Activated naive CD4-positive, alpha-beta T cell (primary cell): ENCODE data around the gene PTPN20.
"Not testable (repeated sequence)": the region's sequence is repeated elsewhere in the genome, so short reads cannot be mapped to it uniquely, and the experiment has no call there.

Source experiments
- DNase-seq, 4 experiments: peaks; one replicate each; lab custom pipeline; 2025; lab: John Stamatoyannopoulos, UW

PTPN20 gene

DNA sequence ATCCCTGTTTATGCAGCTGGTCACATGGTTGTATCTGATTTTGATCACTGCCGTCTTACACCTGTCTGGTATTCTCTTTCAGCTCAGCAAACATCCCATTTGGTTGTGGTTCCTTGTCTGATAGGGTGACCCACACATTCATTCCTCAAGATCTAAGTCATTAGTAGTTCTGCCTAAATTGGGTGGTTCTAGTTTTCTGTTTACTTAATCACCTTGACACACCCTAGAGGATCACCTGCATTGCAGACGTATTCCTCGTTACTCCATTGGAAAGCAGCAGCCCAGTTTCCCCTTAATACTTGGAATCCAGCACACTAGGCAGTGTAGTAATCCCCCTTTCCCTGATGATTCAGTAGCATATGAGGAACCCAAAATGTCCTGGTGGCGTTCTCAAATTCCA, 41.3 kb downstream of the PTPN20 start:
- DNase-seq: not testable (repeated sequence)

DNA sequence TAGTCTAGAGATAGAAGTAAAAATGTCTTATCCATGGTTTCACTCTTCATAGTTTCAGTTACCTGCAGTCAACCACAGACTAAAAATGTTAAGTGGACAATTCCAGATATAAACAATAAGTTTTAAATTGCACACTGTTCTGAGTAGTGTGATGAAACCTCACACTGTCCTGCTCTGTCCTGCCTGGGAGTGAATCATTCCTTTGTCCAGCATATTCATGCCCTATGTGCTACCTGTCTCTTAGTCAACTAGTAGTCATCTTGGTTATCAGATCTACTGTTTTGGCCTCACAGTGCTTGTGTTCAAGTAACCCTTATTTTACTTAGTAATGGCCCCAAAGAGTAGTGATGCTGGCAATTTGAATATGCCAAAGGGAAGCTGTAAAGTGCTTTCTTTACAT, 49.5 kb downstream of the PTPN20 start:
- DNase-seq: not testable (repeated sequence)

DNA sequence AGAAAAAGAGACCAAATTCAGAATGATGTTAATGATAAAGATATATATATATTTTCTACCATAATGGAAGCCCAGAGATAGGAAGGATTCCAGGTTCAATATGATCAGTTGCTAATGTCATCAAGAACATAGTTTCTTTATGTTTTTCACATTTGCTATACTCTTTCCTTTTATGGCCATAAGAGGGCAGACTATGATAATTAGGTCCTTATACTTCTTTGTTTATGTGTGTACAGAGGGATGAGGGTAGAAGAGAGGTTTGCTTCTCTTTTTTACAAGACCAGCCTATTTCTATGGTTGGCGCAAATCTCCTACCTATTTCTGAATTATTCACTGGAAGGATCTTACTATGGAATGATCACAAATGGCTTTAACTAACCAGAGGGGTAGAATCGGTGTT, 52.1 kb downstream of the PTPN20 start:
- DNase-seq: not testable (repeated sequence)

DNA sequence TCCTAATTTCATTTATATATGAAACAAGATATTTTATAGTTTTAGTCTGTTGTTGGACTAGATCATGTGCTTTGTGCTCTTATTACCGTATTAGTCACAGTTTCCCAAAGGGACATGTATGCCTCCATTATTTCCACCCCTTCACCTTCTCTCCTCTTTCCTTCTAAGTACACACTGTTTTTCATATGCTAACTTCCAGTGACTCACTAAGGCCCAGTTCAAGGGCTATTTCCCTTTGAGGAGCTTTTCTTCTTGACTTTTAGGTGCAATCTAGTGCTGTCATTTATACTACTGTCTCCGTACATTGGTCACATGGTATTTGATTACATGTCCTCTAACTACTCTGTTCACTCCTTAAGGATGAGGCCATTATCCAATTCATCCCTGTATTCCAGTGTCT, 55.8 kb downstream of the PTPN20 start:
- not testable (repeated sequence) for DNase-seq

DNA sequence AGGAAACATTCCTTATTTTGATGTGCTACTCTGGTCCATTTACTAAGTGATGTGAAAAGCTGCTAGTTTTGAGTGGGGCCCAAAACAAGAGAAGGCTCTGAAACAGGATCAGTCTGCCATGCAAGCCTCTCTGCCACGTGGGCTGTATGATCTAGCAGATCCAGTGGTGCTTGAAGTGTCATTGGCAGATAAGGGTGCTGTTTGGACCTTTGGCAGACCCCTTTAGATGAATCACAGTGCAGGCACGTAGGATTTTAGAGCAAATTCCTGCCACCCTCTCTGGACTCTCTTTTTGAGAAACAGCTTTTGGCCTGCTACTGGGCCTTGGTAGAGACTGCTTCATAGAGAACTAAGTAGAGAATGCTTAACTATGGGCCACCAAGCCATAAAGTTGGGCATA, 69.0 kb downstream of the PTPN20 start:
- not testable (repeated sequence) for DNase-seq

DNA sequence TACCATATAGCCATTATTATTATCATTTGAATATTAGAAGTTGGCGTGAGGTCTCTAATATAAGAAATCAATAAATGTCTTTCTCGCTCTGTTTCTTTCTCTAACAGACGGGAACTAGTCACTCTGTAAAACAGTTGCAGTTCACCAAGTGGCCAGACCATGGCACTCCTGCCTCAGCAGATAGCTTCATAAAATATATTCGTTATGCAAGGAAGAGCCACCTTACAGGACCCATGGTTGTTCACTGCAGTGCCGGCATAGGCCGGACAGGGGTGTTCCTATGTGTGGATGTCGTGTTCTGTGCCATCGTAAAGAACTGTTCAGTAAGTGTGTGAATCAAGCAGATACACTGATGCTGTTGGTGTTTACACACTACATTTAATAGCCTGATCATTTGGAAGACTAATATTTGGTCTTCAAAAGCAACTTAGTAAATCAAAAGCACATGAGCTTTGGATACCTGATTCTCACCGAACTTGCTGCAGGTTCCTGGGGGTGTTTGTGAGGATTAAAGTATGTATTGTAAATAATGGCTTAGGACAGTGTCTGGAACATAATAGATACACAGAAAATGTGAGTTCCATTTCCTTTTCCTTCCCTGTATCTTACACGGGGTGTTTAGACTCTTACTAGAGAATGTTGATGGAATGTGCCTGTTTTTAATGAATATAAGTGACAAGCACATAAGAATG, 76.2 kb downstream of the PTPN20 start:
- DNase-seq: not testable (repeated sequence)

DNA sequence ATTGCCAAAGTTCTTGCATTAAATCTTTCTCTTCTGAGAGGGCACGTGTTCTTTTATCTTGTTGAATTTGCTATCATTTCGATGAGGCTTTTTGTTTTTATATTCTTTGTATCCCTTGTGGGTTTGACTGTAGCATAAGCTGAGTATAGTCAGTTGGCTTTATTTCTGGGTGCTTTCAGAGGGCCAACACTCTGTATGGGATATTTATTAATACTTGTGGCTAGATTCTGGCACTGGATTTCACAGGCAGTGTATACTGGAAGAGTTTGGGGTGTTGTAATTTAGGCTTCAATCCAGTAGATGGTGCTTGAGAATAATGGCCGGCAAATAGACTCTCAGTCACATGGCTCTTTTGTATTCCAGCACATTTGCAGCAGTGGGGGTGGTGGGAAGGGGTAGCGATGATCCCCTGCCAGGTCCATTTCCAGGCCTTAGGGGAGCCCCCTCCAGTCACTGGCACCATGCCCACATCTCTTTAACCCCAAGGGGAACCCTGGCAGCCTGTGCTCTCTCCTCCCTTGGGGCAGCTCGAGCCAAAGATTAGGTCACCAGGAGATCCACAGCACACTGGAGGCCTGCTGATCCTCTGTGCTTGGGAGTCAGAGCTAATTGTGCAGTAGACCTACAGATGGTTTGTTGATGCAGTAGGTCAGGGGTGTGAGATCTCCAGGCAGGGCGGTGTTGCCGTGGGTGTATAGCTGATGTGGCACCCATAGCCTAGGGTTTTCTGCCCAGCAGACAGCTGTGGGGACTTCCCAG, 81.8 kb downstream of the PTPN20 start:
- no peak for DNase-seq

DNA sequence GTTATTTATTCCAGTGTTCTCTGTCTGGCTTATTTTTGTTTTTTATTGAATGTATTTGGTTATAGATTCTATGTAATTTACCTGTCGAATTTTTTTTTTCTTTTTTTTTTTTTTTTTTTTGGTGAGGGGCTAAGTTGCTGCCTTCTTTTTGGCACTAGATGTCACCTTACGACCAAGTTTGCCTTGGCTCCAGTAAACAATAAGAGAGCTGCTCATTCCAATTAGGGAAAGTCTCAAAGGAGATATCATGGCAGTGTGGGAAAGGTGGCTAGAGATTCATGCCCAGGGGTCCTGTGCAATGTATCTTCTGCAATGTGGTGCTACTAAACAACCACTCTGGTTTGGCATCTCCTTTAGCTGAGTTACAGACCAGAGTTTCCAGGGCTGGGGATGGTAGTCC, 84.0 kb downstream of the PTPN20 start:
- DNase-seq: no peak

DNA sequence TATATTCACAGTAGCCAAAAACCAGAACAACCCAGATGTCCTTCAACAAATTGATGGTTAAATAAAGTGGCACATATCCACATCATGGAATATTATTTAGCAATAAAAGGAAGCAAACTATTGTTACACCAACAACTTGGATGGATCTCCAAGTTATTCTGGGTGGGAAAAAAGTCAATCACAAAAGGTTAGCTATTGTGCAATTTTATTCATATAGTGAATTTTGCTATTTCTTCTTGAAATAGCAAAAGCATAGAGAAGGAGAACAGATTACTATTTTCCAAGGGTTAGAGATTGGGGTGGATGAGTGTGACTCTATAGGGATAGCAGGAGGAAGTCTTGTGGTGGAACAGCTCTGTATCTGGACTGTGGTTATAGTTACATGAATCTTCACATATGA, 87.0 kb downstream of the PTPN20 start:
- no peak for DNase-seq

DNA sequence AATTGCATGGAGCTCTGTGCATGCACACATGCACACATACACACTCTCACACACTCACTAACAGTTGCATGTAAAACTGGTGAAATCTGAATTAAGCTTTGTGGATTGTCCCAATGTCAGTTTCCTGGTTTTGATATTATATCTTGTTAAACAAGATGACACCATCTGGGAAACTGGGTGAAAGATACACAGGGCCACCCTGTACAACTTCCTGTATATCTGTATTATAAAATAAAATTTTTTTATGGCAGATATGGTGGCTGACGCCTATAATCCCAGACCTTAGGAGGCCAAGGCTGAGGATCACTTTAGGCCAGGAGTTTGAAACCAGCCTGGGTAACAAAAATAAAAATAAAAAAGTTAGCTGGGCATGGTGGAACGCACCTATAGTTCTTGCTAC, 87.4 kb downstream of the PTPN20 start:
- DNase-seq: no peak

DNA sequence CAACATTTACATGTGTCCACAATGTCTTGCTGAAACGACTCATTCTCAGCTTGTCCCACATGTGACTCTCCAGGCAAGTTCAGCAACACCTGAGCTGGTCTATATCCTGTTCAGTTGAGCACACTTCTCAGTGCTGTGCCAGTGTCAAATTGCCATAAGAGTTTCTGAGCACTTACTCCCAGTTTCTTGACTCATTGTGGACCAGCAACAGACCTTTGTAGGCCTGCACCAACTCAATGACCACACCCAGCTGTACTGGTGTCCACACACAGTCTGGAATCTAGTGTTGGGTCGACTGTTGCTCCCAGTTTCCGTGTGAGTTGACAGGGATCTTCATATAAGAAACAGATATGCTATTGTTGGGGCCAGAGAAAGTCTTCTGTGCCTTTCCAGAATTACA, 88.0 kb downstream of the PTPN20 start:
- DNase-seq: no peak

DNA sequence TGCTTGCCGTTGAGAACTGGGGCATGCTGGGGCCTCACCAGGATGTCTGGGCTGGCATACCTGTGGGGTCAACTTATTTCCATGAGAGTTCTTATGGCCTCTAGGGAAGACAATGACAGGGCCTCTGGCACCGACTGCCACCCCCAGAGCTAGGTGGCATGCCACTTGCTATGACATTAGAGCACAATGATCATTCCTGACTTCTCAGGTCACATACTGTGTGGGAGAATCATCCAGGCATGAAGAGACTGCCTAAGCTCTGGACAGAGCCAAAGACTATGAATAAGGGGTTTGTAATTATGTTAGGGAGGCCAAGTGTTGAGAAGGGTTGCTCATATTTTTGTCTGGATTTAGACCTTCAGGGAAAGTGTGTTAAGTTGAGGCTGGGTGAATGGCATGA, 97.5 kb downstream of the PTPN20 start:
- no peak for DNase-seq

DNA sequence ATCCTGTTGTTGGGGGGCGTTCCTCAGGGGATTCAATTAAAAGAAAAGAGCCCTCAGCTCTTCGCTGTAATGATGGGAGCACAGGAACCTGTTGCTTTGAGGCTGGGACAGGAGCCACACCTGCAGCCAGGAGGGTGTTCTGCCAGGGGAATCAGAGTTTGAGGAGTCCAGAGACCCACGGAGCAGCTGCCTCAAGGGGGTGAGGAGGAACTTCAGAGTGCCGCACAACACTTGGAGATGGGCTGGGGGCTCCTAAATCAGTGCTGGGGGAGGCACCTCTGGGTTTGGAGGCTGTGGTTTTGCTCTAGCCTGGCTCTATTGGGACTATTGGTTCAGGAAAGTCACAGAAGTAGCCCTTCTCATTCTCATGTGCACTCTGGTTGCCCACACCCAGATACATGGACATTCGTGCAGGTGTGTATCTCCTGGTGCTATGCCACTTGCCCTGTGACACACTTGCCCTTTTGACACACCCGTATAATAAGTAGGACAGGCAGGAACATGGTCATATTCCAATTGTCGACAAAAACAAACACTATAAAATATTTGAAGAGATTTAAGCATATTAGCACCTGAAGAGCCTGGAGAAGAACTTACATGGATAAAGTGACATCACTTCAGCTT, 98.1 kb downstream of the PTPN20 start:
- no peak for DNase-seq

DNA sequence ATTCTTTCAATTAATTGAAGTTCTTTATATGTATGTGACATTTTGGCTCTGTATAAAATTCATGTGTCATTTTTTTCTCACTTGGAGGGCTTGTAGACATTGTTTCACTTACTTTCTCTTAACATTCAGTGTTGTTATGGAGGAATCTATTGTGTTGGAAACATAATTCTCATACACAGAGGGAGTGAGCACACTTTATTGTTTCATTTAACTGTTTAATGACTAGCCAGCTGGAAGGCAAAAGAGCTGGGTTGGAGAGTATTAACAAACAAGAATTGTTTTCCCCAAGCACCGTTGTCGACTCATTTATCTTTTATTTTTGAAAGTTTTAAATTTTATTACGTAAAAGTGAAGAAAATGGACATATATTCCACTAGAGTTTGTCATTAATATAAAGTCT, 98.8 kb downstream of the PTPN20 start:
- DNase-seq: no peak

DNA sequence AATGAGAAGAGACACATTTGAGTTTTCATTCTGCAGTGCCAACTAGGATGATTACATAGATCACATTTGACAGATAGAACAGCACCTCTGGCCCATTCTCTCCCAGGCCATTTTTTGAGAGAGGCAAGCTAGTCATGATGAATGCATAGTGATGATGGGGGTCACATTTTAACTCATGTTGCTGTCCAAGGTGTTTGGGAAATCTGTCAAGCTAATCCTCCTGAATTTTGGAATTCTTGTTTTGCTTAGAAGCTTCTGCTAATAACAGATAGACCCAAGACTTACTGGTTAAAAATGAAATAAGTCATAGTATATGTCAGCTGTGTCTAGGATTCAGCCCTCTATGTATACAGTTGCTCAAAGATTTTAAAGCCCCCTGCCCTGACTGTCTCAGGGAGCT, 101.0 kb downstream of the PTPN20 start:
- DNase-seq: no peak

DNA sequence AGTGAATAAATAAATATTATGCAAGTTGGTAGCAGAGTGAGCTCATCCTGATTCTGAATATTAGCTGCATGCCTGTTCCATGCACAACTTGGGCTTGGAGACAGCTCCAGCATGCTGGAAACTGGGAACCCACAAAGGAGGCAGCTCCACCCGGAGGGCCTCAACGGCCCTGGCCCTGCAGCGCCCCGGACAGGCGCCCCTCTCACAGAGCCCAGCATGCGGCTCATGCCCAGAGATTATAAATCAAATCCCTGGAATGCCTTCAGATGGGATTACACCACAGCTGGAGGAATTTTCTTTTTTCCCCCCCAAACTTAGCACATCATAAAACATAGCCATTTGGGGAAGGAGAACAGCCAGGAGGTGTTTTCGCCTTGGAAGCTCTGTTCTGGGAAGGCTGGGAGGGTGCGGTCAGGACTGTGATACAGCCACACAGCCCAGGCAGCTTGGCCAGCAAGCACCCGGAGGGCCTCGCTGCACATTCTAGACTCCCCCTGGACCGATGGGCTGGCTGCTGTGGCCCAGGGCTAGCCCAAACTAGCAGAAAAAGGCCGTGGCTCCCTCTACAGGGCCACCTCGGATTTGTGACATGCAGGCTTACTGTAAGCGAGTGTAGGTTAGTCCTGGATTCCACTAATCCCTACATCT, 102.4 kb downstream of the PTPN20 start:
- DNase-seq: no peak

DNA sequence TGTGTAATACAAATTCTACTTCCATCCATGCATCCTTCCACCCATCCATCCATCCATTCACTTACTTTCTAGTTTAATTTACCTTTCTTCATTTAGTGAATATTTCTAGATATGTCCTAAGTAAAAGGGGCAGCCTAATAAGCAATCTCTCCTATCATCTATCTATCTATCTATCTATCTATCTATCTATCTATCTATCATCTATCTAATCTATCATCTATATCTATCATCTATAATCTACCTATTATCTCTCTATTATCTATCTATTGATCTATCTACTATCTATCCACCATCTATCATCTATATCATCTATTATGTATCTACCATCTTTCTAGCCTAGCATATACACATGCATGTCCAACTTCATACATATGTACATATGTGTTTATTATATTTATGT, 104.2 kb downstream of the PTPN20 start:
- no peak for DNase-seq

DNA sequence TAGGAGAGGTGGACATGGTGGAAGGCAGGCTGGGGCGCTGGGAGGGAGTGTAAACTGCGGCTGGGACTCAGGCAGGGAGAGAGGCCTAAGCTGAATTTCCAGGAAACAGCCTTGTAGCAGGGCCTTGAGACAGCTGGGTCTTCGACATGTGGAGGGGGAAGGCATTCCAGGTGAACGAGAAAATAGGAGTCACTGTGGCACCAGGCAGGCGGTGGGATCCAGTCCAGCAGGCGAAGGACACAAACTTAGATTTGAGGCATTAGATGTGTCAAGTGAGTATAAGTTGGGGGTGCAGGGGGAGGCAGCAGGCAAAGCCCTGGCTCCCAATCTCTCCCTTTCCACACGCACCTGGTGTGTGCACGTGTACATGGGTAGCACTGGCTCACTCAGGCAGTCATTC, 105.3 kb downstream of the PTPN20 start:
- DNase-seq: no peak

DNA sequence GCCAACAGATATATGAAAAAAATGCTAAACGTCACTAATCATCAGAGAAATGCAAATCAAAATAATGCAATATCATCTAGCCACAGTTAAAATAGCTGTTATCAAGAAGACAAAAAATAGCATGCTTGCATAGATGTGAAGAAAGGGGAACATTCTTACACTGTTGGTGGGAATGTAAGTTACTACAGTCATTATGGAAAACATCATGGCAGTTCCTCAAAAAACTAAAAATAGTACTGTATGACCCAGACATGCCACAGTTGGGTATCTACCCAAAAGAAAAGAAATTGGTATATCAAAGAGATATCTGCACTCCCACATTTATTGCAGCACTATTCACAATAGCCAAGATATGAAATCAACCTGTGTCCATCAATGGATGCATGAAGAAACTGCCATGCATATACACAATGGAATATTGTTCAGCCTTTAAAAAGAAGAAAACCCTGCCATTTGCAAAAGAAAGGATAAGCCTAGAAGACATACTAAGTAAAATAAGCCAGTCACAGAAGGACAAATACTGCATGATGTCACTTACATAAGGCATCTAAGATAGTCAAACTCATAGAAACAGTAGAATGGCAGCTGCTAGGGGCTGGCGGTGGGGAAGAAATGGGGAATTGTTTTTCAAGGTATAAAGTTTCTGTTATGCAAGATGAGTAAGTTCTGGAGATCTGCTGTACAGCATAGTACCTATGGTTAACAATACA, 107.0 kb downstream of the PTPN20 start:
- DNase-seq: no peak

DNA sequence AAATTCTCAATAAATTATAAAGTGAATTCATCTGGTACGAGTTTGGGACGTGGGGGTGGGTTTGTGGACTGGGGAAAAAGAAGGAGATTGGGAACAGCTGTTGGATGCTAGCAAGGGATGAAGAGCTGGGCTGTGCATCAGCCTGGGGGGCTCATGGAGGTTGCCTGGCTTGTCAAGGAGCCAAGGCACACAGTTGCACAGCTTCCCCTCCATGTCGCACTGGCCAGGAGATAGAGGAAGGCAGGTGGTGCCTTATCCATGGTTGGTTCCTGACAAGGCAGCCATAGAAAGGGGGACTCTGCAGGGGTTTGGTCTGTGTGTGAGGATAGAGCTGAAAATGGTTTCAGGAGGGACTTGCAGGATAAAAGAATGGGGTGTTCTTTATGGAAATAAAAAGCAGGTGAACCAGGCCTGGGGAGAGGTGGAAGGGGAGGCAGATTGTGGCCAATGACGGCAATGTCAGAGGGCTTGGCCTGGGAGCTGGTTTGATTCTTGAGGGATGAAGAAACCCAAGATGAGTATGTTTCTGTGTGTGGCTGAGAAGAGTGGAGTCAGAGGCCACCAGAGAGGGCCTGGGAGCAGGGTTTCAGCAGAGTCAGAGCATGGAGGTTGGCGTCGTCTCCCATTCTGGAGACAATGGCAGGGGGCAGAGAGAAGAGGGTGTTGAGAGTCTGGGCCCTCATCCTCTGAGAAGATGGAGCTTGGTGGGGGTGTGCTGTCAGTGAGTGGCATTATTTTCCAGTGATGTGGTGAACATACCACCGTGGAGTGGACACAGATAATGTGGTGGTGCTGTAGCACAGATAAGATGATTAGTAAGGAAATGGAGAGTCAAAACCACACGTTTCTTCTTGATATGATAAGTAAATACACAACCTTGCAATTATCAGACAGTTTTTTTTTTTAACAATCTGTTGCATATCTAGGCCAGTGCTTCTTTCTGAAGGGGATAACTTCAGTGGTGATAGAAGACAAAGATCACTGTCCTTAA, 108.2 kb downstream of the PTPN20 start:
- no peak for DNase-seq

DNA sequence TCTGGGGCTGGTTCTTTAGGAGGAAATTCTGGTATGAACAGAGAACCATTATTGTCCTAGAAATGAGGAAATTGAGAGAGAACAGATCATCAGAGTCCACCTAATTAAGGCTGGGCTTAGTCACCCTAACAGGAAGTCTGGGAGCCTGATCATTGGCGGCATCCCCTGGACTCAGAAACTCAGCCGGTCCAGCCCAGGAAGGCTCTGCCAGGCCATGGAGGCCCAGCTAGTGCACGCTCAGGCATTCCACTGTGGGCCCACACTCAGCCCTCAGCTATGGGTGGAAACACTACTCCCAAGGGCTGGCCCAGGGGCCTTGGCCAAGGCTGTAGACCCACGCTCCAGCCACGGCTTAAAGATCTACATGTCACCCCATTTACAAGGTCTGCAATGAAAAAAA, 109.2 kb downstream of the PTPN20 start:
- no peak for DNase-seq
